Measurements from ENCODE around the gene PAX4. TPM values are rescaled to one million over a fixed set of nuclear protein-coding genes. Genes with fewer than 3 reads are reported as not detected.

PAX4 gene, protein sequence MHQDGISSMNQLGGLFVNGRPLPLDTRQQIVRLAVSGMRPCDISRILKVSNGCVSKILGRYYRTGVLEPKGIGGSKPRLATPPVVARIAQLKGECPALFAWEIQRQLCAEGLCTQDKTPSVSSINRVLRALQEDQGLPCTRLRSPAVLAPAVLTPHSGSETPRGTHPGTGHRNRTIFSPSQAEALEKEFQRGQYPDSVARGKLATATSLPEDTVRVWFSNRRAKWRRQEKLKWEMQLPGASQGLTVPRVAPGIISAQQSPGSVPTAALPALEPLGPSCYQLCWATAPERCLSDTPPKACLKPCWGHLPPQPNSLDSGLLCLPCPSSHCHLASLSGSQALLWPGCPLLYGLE
- total RNA-seq, result 23.6 and 25.1 TPM in 2 replicates
- long read RNA-seq, transcript PAX4-208 (12 exons, 2,206 nt), result major isoform, 9 of 52 reads
- long read RNA-seq, partial matches to known transcripts, result 0 of 52 reads
- long read RNA-seq, other reads (novel, unspliced or antisense), result 43 of 52 reads

DNA sequence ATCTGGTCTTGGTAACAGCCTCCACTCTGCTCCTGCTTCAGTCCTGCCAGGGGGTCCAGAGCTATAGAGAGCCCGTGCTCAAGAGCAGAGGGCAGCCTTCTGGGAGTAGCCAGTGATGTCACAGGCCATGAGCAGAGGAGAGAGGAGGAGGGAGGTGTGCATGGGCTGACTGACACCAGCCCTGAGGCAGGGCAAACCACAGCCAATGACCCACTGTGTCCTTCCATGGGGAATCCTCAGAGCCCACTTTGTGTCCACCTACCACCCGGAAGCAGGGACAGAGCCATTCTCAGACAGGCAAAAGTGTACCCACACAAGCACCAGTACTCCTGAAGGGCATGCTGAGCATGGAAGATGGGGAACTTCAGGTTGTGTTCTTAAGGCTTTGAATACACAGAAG lies at the start of gene PAX4:
Gene PAX4, minus strand, starts transcription at position 101 of the 400 bp plus-strand sequence. CDS start 2,214 bp downstream, outside the sequence.
- H3K4me3 Mint-ChIP-seq (ENCODE audit: low read depth), result peak within 1 kb of the TSS; percentile 48
- TF ChIP-seq, protein P1, sequence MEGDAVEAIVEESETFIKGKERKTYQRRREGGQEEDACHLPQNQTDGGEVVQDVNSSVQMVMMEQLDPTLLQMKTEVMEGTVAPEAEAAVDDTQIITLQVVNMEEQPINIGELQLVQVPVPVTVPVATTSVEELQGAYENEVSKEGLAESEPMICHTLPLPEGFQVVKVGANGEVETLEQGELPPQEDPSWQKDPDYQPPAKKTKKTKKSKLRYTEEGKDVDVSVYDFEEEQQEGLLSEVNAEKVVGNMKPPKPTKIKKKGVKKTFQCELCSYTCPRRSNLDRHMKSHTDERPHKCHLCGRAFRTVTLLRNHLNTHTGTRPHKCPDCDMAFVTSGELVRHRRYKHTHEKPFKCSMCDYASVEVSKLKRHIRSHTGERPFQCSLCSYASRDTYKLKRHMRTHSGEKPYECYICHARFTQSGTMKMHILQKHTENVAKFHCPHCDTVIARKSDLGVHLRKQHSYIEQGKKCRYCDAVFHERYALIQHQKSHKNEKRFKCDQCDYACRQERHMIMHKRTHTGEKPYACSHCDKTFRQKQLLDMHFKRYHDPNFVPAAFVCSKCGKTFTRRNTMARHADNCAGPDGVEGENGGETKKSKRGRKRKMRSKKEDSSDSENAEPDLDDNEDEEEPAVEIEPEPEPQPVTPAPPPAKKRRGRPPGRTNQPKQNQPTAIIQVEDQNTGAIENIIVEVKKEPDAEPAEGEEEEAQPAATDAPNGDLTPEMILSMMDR (IDR thresholded peaks at IDR 0.05; ENCODE audit: unreplicated experiment), result no peak

DNA sequence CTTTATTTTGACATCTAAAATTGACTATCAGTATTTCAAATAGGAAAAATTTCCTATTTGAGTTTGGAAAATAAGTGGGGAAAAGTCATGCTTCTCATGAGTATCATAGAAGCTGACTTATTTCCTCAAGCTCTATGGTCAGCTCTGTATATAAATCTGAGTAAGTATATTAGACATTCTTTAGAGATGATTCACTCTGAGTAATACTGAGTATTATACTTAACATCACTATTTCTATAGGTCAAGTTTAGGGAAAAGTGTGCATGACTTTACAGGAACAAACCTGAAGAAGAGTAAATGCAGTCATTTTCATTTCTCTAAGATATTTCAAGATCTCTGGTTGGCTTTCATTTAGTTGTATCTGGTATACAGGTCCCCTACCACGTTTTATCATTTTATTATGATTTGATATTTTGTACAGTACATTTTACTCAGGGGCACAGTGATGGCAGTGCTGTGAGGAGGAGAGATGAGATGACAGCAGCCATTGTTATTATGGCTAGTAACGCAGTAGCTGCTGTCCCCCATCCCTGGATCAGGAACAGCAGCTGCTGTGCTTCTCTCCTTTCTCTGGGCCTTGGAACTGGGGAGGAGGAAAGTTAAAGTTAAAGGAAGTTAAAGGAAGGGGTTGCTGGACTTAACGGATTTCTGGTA lies 49.2 kb upstream of the PAX4 start:
- H3K4me1 Mint-ChIP-seq (ENCODE audit: low read depth), result peaks cover 27% of the 10 kb centered on the region
- H3K4me3 Mint-ChIP-seq (ENCODE audit: low read depth), result no peak overlapping the region
- H3K9me3 Mint-ChIP-seq (ENCODE audit: low read depth), result peaks cover 4% of the 10 kb centered on the region
- H3K27me3 Mint-ChIP-seq, result no peaks in the 10 kb centered on the region
- DNase-seq (ENCODE audit: low spot score, unreplicated experiment), result no peak
- H3K36me3 Mint-ChIP-seq (ENCODE audit: insufficient read depth), result peaks cover 25% of the 10 kb centered on the region
- TF ChIP-seq, protein P1 (IDR thresholded peaks at IDR 0.05; ENCODE audit: unreplicated experiment), result no peak
- H3K27ac Mint-ChIP-seq, result no peak overlapping the region

More for the DNA sequence above, at the start of gene PAX4:
- Mint-ChIP-seq H3K36me3 (ENCODE audit: insufficient read depth) (no peaks in the 10 kb centered on the region), H3K27ac (peak within 1 kb of the TSS; percentile 70), H3K27me3 (peaks cover 83% of the 10 kb centered on the region), H3K9me3 (ENCODE audit: low read depth) (no peaks in the 10 kb centered on the region), H3K4me1 (ENCODE audit: low read depth) (peaks cover 5% of the 10 kb centered on the region)
- DNase-seq (ENCODE audit: low spot score, unreplicated experiment), result no peak

DNA sequence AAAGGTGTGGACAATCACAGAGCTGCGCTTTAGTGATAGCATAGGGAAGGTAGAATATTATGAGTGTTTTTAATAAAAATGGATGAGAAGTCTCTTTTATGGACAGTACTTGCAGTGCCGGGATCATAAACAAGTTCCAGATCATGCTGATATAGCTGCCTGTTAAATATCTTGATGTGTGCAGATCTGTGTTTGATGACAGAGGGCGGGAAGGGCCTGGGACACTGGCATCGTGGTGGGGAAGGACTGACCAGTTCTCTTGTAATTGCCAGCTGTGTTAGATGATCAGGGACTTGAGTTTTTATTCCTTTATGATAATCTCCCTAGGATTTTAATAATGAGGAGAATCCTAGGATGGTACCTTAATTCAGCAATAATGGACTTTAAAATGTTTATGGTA lies 48.7 kb upstream of the PAX4 start:
- Mint-ChIP-seq H3K27me3 (no peaks in the 10 kb centered on the region), H3K27ac (no peak overlapping the region), H3K4me3 (ENCODE audit: low read depth) (no peak overlapping the region), H3K9me3 (ENCODE audit: low read depth) (no peaks in the 10 kb centered on the region), H3K36me3 (ENCODE audit: insufficient read depth) (peaks cover 20% of the 10 kb centered on the region), H3K4me1 (ENCODE audit: low read depth) (peaks cover 27% of the 10 kb centered on the region)
- DNase-seq (ENCODE audit: low spot score, unreplicated experiment), result no peak
- TF ChIP-seq, protein P1 (IDR thresholded peaks at IDR 0.05; ENCODE audit: unreplicated experiment), result no peak

DNA sequence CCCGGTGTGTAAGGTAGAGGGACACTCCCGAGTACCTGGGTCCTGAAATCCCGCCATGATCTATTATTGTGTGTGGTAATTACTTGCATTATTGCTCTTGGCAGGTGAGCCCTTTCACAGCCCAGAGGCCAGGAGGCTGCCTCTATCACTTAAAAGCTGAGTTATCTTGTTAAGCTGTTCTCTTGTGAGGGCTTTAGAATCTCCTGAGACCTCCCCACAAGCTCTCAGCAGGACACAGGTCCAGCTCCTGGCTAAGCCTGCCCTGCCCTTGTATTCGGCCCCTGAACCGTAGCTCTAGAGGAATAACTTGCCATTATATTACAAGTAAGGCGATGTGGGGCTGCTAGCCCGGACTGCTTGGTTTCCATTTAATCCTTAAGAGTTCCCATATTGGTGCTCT lies 48.0 kb upstream of the PAX4 start:
- H3K27ac Mint-ChIP-seq, result no peak overlapping the region
- H3K9me3 Mint-ChIP-seq (ENCODE audit: low read depth), result no peaks in the 10 kb centered on the region
- peaks cover 27% of the 10 kb centered on the region for H3K4me1 Mint-ChIP-seq (ENCODE audit: low read depth)
- H3K4me3 Mint-ChIP-seq (ENCODE audit: low read depth), result no peak overlapping the region
- DNase-seq (ENCODE audit: low spot score, unreplicated experiment), result no peak
- H3K36me3 Mint-ChIP-seq (ENCODE audit: insufficient read depth), result peaks cover 17% of the 10 kb centered on the region
- H3K27me3 Mint-ChIP-seq, result no peaks in the 10 kb centered on the region
- TF ChIP-seq, protein P1 (IDR thresholded peaks at IDR 0.05; ENCODE audit: unreplicated experiment), result no peak

DNA sequence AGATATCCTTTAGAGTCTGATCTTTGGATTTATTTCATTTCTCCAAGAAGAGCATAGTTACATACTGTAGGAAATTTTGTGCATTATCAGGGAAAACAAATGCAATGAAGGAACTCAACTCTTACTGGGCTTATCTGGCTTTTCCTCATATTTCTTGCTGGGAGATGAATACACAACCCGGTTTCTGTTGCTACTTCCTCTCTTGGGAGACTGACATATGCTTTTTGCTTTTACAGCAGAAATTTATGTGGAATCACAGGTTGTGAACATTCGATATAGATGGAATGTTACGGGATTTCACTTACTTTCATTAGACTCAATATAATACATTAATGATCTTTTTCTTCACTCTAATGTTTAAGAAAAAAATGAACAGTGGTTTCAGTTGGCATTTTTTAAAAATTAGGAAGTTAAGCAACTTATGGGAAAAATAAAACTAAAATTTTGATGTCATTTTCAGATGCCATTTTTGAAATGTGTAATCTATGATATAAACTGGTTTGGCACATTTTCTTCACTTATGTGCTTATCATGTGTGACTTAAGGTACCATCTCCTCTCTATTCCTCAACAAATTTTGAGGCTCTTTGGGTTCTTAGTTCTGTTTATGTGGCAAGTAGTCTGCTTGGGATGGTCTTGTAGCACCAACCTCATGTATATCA lies 41.2 kb upstream of the PAX4 start:
- Mint-ChIP-seq H3K4me3 (ENCODE audit: low read depth) (no peak overlapping the region), H3K9me3 (ENCODE audit: low read depth) (no peaks in the 10 kb centered on the region), H3K27me3 (no peaks in the 10 kb centered on the region), H3K4me1 (ENCODE audit: low read depth) (peaks cover 21% of the 10 kb centered on the region), H3K36me3 (ENCODE audit: insufficient read depth) (peaks cover 8% of the 10 kb centered on the region), H3K27ac (no peak overlapping the region)
- TF ChIP-seq, protein P1 (IDR thresholded peaks at IDR 0.05; ENCODE audit: unreplicated experiment), result no peak
- DNase-seq (ENCODE audit: low spot score, unreplicated experiment), result no peak
